SK-N-SH (cell line): Measurements from ENCODE around the gene GJA3. TPM values are rescaled to one million over a fixed set of nuclear protein-coding genes. Genes with fewer than 3 reads are reported as not detected.

Experiments used
- CTCF ChIA-PET: fragments of 300-600, 350-600 bp; formaldehyde crosslinking; extraction: SDS; loops from one replicate; lab custom pipeline; 2021; lab: Yijun Ruan, JAX
- POLR2A ChIA-PET: fragments of 350-600 bp; sonication (Branson Sonifier 250); formaldehyde crosslinking; extraction: SDS; loops from one replicate; lab custom pipeline; 2020; ENCODE audit warnings: antibody characterized with exemption, inconsistent platforms; lab: Yijun Ruan, JAX
- DNase-seq: peaks from one replicate; pipeline ENCODE4 v3.0.0; 2012
- H2AFZ ChIP-seq: fragments of 200-600 bp; sonication (generic); 2 replicates; pipeline ENCODE4 v1.8.1; 2016; ENCODE audit warnings: antibody characterized with exemption, mild to moderate bottlenecking, low read depth
- H3F3A ChIP-seq: fragments of 200-600 bp; sonication (generic); replicated peaks from 2 replicates; pipeline ENCODE3; 2016; ENCODE audit warnings: antibody characterized with exemption, mild to moderate bottlenecking; ENCODE audit not compliant: insufficient read depth
- H3K27ac ChIP-seq, 2 experiments: fragments of 200-500 bp in 1 of 2; fragments of 200-600 bp in 1 of 2; sonication (Bioruptor generic) in 1 of 2; sonication (generic), shearing (Covaris generic) in 1 of 2; 2 replicates each; pipeline versions ENCODE4 v1.5.1 to v1.6.1; 2014 to 2016; ENCODE audit warnings: low read depth in 2 of 2, inconsistent platforms in 1 of 2, low read length in 1 of 2, mild to moderate bottlenecking in 1 of 2, mixed read lengths in 1 of 2
- H3K27me3 ChIP-seq: fragments of 200-600 bp; sonication (generic), shearing (Covaris generic); 2 replicates; pipeline ENCODE4 v1.6.1; 2016; ENCODE audit warnings: mixed run types; ENCODE audit not compliant: insufficient read depth
- H3K36me3 ChIP-seq, 2 experiments: fragments of 200-500 bp in 1 of 2; fragments of 200-600 bp in 1 of 2; sonication (Bioruptor generic) in 1 of 2; sonication (generic) in 1 of 2; replicated peaks in 1 of 2; 2 replicates each; pipeline versions ENCODE3 to v1.5.1; 2014 to 2016; ENCODE audit warnings: low read length in 1 of 2, mild to moderate bottlenecking in 1 of 2; ENCODE audit not compliant: insufficient read depth in 2 of 2, control insufficient read depth in 1 of 2
- H3K4me1 ChIP-seq, 2 experiments: fragments of 200-500 bp in 1 of 2; fragments of 200-600 bp in 1 of 2; sonication (Bioruptor generic) in 1 of 2; sonication (generic), shearing (Covaris generic) in 1 of 2; 2 replicates each; pipeline versions ENCODE4 v1.5.1 to v1.6.1; 2014 to 2016; ENCODE audit warnings: low read depth in 1 of 2, low read length in 1 of 2, mixed run types in 1 of 2; ENCODE audit not compliant: insufficient read depth in 2 of 2, control insufficient read depth in 1 of 2
- H3K4me2 ChIP-seq: fragments of 200-600 bp; sonication (generic), shearing (Covaris generic); 2 replicates; pipeline ENCODE4 v1.6.1; 2017; ENCODE audit warnings: mixed run types
- H3K4me3 ChIP-seq, 2 experiments: fragments of 200-500 bp in 1 of 2; fragments of 200-600 bp in 1 of 2; sonication (Bioruptor generic) in 1 of 2; sonication (generic), shearing (Covaris generic) in 1 of 2; 2 replicates each; pipeline versions ENCODE4 v1.5.1 to v1.8.1; 2014 to 2016; ENCODE audit warnings: low read depth in 2 of 2, inconsistent platforms in 1 of 2, low read length in 1 of 2, mild to moderate bottlenecking in 1 of 2, mixed read lengths in 1 of 2, moderate library complexity in 1 of 2
- H3K79me2 ChIP-seq: fragments of 200-600 bp; sonication (generic); 2 replicates; pipeline ENCODE4 v1.8.1; 2017; ENCODE audit warnings: mild to moderate bottlenecking; ENCODE audit not compliant: insufficient read depth
- H3K9ac ChIP-seq: fragments of 200-600 bp; sonication (generic); 2 replicates; pipeline ENCODE4 v1.6.1; 2017; ENCODE audit warnings: mixed run types
- H3K9me2 ChIP-seq: fragments of 200-600 bp; sonication (generic); 2 replicates; pipeline ENCODE4 v1.6.1; 2017; ENCODE audit warnings: mixed run types
- H3K9me3 ChIP-seq: fragments of 200-600 bp; sonication (generic); 2 replicates; pipeline ENCODE4 v1.6.1; 2017; ENCODE audit warnings: mixed run types, mild to moderate bottlenecking, moderate library complexity
- H4K20me1 ChIP-seq: fragments of 200-600 bp; sonication (generic); 2 replicates; pipeline ENCODE4 v1.6.1; 2017; ENCODE audit warnings: mild to moderate bottlenecking, mixed run types; ENCODE audit not compliant: insufficient read depth
- CHD2 ChIP-seq: fragments of 150-350 bp; IDR thresholded peaks from 2 replicates; pipeline ENCODE4 v1.6.1; 2018; ENCODE audit warnings: low read length; ENCODE audit not compliant: partially characterized antibody
- ELF1 ChIP-seq: IDR thresholded peaks from 2 replicates; pipeline ENCODE4 v1.4.0; 2012
- EP300 ChIP-seq, 2 experiments: IDR thresholded peaks; 2 replicates each; pipeline versions ENCODE4 v1.4.0 to v1.6.1; 2012; ENCODE audit warnings: borderline replicate concordance in 1 of 2, low read depth in 1 of 2, low read length in 1 of 2
- JUND ChIP-seq: IDR thresholded peaks from 2 replicates; pipeline ENCODE4 v1.4.0; 2012
- MAX ChIP-seq: IDR thresholded peaks from 2 replicates; pipeline ENCODE4 v1.4.0; 2012; ENCODE audit warnings: low read depth
- MEF2A ChIP-seq: IDR thresholded peaks from 2 replicates; pipeline ENCODE4 v1.4.0; 2012; ENCODE audit warnings: low read depth, borderline replicate concordance
- PBX3 ChIP-seq: IDR thresholded peaks from 2 replicates; pipeline ENCODE4; 2012
- POLR2AphosphoS5 ChIP-seq: IDR thresholded peaks from 2 replicates; pipeline ENCODE4 v1.6.1; 2012; ENCODE audit warnings: low read depth, low read length
- RCOR1 ChIP-seq: fragments of 150-350 bp; IDR thresholded peaks from 2 replicates; pipeline ENCODE4 v1.6.1; 2017; ENCODE audit warnings: antibody characterized with exemption, low read length
- SIN3A ChIP-seq: IDR thresholded peaks from 2 replicates; pipeline ENCODE4 v1.6.1; 2012; ENCODE audit warnings: low read depth, mild to moderate bottlenecking, low read length, moderate library complexity, borderline replicate concordance
- SMC3 ChIP-seq: IDR thresholded peaks from 2 replicates; pipeline ENCODE4 v1.6.1; 2012; ENCODE audit warnings: low read depth, low read length, improper control_type of control experiment
- TCF12 ChIP-seq: IDR thresholded peaks from 2 replicates; pipeline ENCODE4 v1.4.0; 2012
- TEAD4 ChIP-seq: IDR thresholded peaks from 2 replicates; pipeline ENCODE4 v1.4.0; 2012; ENCODE audit warnings: mild to moderate bottlenecking, borderline replicate concordance; ENCODE audit not compliant: insufficient read depth
- USF1 ChIP-seq: IDR thresholded peaks from 2 replicates; pipeline ENCODE4 v1.4.0; 2012; ENCODE audit warnings: low read depth, borderline replicate concordance
- WGBS: methylation state at CpG from one replicate; pipeline ENCODE4 v1.1.6; 2017; ENCODE audit warnings: low lambda C conversion rate; 5-methylcytosine and 5-hydroxymethylcytosine counted together
- polyA plus RNA-seq, 3 experiments: library from polyadenylated mRNA; depleted of rRNA; stranded (reverse); fragments of >200 nt; gene quantifications; 2 replicates each; pipeline ENCODE4 v1.2.3, GENCODE V29; 2012

GJA3 gene
- polyA plus RNA-seq, 1 of the 3 experiments (the other 2 are of a cell fraction): not detected

DNA sequence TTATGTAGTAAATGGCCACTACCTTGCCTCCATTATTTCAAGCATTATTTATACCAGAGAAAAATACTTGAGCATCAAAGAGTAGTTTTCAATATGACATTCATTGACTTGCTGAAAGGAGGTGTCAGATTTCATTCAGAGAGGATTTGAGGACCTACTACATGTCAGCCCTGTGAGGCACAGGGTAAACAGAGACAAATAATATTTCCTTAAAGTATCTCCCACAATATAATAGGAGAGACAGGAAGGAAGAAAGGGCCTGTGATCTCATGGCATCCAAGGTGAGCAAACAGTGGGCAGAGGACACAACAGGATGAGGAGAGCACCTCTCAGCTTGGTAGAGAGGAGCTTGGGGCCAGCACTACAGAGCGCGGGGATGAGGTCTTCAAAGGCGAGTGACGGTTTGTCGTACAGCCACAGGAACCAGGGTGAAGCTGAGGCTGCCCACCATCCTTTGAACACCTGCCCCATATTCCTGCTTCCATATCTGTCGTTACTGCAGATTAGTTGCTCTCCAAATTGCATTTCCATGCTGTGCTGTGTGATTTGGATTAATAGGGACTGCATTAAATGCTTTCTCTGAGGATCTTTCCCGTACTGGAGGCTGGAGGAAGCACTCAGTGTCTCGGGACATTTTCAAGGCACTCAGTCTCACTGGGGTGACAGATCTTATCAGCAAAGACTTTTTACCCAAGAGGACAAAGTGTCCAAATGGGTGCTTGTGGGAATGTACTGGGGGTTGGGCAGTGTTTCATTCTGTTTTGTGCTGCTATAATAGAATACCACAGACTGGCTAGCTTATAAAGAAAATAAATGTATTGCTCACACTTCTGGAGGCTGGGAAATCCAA lies 59.2 kb downstream of the GJA3 start:
- no peak overlapping the region for H3K27ac ChIP-seq
- no peaks in the 10 kb centered on the region for H3F3A ChIP-seq
- no peaks in the 10 kb centered on the region for H3K9me2 ChIP-seq
- 52% methylated on average over 7 of the region's 8 CpGs for WGBS
- no peak overlapping the region for H2AFZ ChIP-seq
- TF ChIP-seq JUND: no peak
- TF ChIP-seq, all 33 proteins: peak for 0
- no peak overlapping the region for H3K4me3 ChIP-seq
- ChIA-PET POLR2A (no interaction called here), CTCF (interaction anchor here (0.8 to 0.9 kb wide), 2 partner anchors 14 to 60 kb away, joined by 3 read pairs; no protein-coding TSS in a partner anchor)
- no peaks in the 10 kb centered on the region for H4K20me1 ChIP-seq
- H3K27me3 ChIP-seq: peaks cover 5% of the 10 kb centered on the region; the same call in 1 of the 2 replicates
- no peak overlapping the region for H3K4me2 ChIP-seq
- no peak for DNase-seq
- no peaks in the 10 kb centered on the region for H3K36me3 ChIP-seq
- no peak overlapping the region for H3K9ac ChIP-seq
- H3K9me3 ChIP-seq: no peaks in the 10 kb centered on the region
- peaks cover 0 to 3% of the 10 kb centered on the region in 2 experiments; a peak in 1 of 4 replicates for H3K4me1 ChIP-seq
- H3K79me2 ChIP-seq: no peaks in the 10 kb centered on the region

- Histone ChIP-seq H3K9ac (no peak overlapping the region), H3K27ac (no peak overlapping the region), H3K79me2 (no peaks in the 10 kb centered on the region), H3K27me3 (peaks cover under 1% of the 10 kb centered on the region; the same call in 1 of the 2 replicates), H4K20me1 (no peaks in the 10 kb centered on the region), H2AFZ (no peak overlapping the region), H3F3A (no peaks in the 10 kb centered on the region), H3K9me3 (no peaks in the 10 kb centered on the region), H3K4me3 (no peak overlapping the region), H3K4me1 (peaks cover 0 to 3% of the 10 kb centered on the region in 2 experiments; a peak in 1 of 4 replicates), H3K36me3 (no peaks in the 10 kb centered on the region), H3K4me2 (no peak overlapping the region), H3K9me2 (no peaks in the 10 kb centered on the region)
- ChIA-PET CTCF (no interaction called here), POLR2A (no interaction called here)
- 82% methylated on average over 9 of the region's 9 CpGs for WGBS
- no peak for TF ChIP-seq CHD2
- TF ChIP-seq MAX: no peak
- TF ChIP-seq PBX3: no peak
- TF ChIP-seq TEAD4: no peak
- no peak for DNase-seq
These were observed 61.5 kb downstream of the GJA3 start for GRCh38 chr13:20099319-20099718.

- Histone ChIP-seq H3K27me3 (no peaks in the 10 kb centered on the region), H3K4me1 (no peaks in the 10 kb centered on the region; a peak in 1 of 4 replicates), H3K9me3 (no peaks in the 10 kb centered on the region), H3F3A (no peaks in the 10 kb centered on the region), H3K79me2 (no peaks in the 10 kb centered on the region), H3K4me3 (no peak overlapping the region), H3K4me2 (no peak overlapping the region), H3K27ac (no peak overlapping the region), H2AFZ (no peak overlapping the region), H4K20me1 (no peaks in the 10 kb centered on the region), H3K9me2 (no peaks in the 10 kb centered on the region), H3K9ac (no peak overlapping the region), H3K36me3 (peaks cover 11 to 13% of the 10 kb centered on the region in 2 experiments)
- DNase-seq: no peak
- 88% methylated on average over 6 of the region's 6 CpGs for WGBS
- TF ChIP-seq ELF1: no peak
- TF ChIP-seq RCOR1: no peak
- TF ChIP-seq TCF12: no peak
- TF ChIP-seq SIN3A: no peak
- no peak for TF ChIP-seq JUND
- TF ChIP-seq SMC3: no peak
- no peak for TF ChIP-seq POLR2AphosphoS5
- TF ChIP-seq MEF2A: no peak
- no peak for TF ChIP-seq USF1
- TF ChIP-seq EP300 (IDR thresholded peaks at IDR 0.05; ENCODE audit: borderline replicate concordance in 1 of 2, low read depth in 1 of 2, low read length in 1 of 2): no peak
- TF ChIP-seq PBX3: no peak
- POLR2A ChIA-PET: no interaction called here
- CTCF ChIA-PET: interaction anchor here (1.2 kb wide), 1 partner anchor 89 kb away, joined by 3 read pairs; no protein-coding TSS in a partner anchor
These were observed 66.9 kb downstream of the GJA3 start for GRCh38 chr13:20093951-20094350.
